Measurements from ENCODE around the gene MARCHF3.
A peak's percentile ranks its signal among the peaks of the same experiment; 100 is the strongest.
"Not testable (repeated sequence)": the region's sequence is repeated elsewhere in the genome, so short reads cannot be mapped to it uniquely, and the experiment has no call there.

The MARCHF3 gene

DNA sequence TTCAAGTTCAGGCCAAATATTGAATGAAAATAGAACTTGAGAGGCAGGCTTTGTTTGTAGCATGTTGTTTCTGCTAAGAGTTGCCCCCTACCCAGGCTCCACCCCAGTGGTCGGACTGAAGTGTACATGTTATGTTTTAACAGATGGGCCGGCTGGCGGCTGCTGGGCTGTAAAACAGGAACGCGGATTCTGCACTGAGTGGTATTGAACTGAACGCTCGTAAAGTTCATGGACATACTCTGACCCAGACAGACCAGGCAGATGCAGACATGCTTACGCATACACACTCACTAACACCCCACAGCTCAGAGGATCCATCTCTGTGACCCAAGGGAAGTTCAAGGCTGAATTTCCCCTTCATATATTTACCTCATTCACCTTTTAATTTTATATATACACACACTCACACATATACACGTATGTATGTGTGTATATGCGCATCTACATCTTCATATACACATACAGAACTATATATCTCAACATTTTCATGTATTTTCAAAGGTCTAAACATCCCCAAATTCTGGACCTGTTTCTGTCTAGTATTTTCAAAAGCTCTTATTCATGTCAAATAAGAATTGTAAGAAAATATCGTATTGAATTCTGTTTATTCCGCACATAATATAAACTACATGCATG, 1.4 kb downstream of the MARCHF3 start:
- TF ChIP-seq POLR2A (IDR thresholded peaks at IDR 0.05; ENCODE audit: extremely low read depth, insufficient read length) (no peak), MYC (IDR thresholded peaks at IDR 0.05; ENCODE audit: low read depth, low read length) (peak; percentile 44; the same call in 1 of the 2 replicates)
- TF ChIP-seq, protein P1, sequence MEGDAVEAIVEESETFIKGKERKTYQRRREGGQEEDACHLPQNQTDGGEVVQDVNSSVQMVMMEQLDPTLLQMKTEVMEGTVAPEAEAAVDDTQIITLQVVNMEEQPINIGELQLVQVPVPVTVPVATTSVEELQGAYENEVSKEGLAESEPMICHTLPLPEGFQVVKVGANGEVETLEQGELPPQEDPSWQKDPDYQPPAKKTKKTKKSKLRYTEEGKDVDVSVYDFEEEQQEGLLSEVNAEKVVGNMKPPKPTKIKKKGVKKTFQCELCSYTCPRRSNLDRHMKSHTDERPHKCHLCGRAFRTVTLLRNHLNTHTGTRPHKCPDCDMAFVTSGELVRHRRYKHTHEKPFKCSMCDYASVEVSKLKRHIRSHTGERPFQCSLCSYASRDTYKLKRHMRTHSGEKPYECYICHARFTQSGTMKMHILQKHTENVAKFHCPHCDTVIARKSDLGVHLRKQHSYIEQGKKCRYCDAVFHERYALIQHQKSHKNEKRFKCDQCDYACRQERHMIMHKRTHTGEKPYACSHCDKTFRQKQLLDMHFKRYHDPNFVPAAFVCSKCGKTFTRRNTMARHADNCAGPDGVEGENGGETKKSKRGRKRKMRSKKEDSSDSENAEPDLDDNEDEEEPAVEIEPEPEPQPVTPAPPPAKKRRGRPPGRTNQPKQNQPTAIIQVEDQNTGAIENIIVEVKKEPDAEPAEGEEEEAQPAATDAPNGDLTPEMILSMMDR (IDR thresholded peaks at IDR 0.05; ENCODE audit: low read depth, low read length) = peak; percentile 3
- TF ChIP-seq, protein P2, sequence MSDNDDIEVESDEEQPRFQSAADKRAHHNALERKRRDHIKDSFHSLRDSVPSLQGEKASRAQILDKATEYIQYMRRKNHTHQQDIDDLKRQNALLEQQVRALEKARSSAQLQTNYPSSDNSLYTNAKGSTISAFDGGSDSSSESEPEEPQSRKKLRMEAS (IDR thresholded peaks at IDR 0.05; ENCODE audit: low read depth, low read length) = 0 out of 2 replicates have a peak, but pooled peaks have one; percentile 17
- peak; percentile 84 for DNase-seq (ENCODE audit: low read depth)
- H3K4me3 ChIP-seq (ENCODE audit: low read depth, low read length) = peak overlapping the region; percentile 80

DNA sequence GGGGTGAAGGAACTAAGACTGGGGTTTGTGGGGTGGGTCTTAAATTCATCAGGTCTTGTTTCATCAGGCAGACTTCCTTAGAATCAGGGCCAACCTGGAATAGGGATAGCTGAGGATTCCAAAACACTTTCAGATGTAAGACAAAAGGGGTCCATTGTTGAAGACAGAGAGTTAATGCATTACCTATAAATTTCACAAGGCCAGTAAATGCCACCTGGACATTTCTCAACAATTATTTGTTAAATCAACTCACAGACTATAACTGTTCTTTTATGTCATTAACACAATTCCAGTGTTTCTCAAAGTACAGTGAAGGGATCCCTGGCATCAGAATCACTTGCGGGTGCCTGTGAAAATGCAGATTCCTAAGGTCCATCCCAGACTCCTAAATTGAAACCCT, 2.8 kb downstream of the MARCHF3 start:
- no peak for DNase-seq (ENCODE audit: low read depth)
- TF ChIP-seq, protein P2 (IDR thresholded peaks at IDR 0.05; ENCODE audit: low read depth, low read length) = no peak
- TF ChIP-seq MYC (IDR thresholded peaks at IDR 0.05; ENCODE audit: low read depth, low read length) = no peak
- TF ChIP-seq, protein P1 (IDR thresholded peaks at IDR 0.05; ENCODE audit: low read depth, low read length) = no peak
- no peak for TF ChIP-seq POLR2A (IDR thresholded peaks at IDR 0.05; ENCODE audit: extremely low read depth, insufficient read length)
- H3K4me3 ChIP-seq (ENCODE audit: low read depth, low read length) = no peak overlapping the region

DNA sequence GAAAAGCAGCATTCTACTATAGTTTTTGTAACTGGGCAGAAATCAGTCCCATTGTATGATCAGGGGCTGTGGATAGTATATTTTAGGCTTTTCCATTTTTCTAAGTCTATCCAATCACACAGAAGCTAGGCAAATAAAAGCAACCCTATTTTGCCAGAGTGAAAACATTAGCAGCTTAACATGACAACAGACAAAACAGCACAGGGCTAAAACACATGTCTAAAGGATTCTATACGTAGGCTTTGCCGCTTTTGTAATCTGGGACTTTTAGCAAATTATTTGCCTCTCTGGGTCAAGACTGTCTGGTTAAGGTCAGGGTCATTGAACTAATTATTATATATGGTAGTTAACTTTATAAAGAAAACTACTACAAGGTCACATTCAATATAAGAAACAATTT, 4.2 kb downstream of the MARCHF3 start:
- H3K4me3 ChIP-seq (ENCODE audit: low read depth, low read length) = no peak overlapping the region
- no peak for DNase-seq (ENCODE audit: low read depth)

DNA sequence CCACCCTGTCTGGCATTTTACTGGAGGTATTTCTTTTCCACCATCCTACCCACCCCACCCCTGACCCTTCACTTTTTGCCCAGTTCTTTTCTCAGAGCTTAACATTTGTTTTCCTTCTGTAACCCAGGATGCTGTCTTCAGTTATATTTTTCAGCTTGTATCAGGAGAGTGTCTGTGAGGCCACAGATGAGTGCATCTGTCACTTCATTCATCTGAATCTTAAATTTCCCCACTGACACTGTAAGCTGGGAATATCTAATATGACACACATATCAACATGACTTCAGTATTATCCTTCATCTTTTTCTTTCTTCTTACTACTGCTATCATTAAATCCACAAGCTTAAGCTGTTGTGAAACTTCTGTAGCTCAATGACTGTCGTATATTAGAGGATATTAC, 4.9 kb downstream of the MARCHF3 start:
- no peak overlapping the region for H3K4me3 ChIP-seq (ENCODE audit: low read depth, low read length)
- TF ChIP-seq POLR2A (IDR thresholded peaks at IDR 0.05; ENCODE audit: extremely low read depth, insufficient read length) (no peak), MYC (IDR thresholded peaks at IDR 0.05; ENCODE audit: low read depth, low read length) (no peak)
- TF ChIP-seq, protein P1 (IDR thresholded peaks at IDR 0.05; ENCODE audit: low read depth, low read length) = no peak
- TF ChIP-seq, protein P2 (IDR thresholded peaks at IDR 0.05; ENCODE audit: low read depth, low read length) = no peak
- DNase-seq (ENCODE audit: low read depth) = no peak

More for the DNA sequence above, 4.2 kb downstream of the MARCHF3 start:
- TF ChIP-seq MYC (IDR thresholded peaks at IDR 0.05; ENCODE audit: low read depth, low read length) (no peak), POLR2A (IDR thresholded peaks at IDR 0.05; ENCODE audit: extremely low read depth, insufficient read length) (no peak)
- TF ChIP-seq, protein P1 (IDR thresholded peaks at IDR 0.05; ENCODE audit: low read depth, low read length) = no peak
- TF ChIP-seq, protein P2 (IDR thresholded peaks at IDR 0.05; ENCODE audit: low read depth, low read length) = no peak

DNA sequence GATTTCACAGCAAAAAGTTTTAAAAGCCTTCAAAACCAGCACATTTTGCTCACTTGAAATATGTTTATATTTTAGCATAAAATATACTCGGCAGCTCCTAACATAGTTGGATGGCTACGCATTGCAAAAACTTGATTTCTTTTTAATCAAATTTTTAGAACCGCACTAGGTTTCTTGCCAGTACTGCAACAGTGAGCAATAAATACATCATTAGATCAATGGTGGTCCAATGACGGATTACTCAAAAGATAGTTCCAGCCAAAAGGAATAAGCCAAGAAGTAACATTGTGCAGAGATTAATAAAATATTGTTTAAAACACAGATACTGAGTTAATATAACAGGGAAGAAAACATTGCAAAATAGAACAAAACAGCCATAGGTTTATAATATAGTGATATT, 5.5 kb downstream of the MARCHF3 start:
- H3K4me3 ChIP-seq (ENCODE audit: low read depth, low read length) = no peak overlapping the region
- TF ChIP-seq, protein P2 (IDR thresholded peaks at IDR 0.05; ENCODE audit: low read depth, low read length) = no peak
- TF ChIP-seq, protein P1 (IDR thresholded peaks at IDR 0.05; ENCODE audit: low read depth, low read length) = no peak
- TF ChIP-seq MYC (IDR thresholded peaks at IDR 0.05; ENCODE audit: low read depth, low read length) (no peak), POLR2A (IDR thresholded peaks at IDR 0.05; ENCODE audit: extremely low read depth, insufficient read length) (no peak)
- no peak for DNase-seq (ENCODE audit: low read depth)

DNA sequence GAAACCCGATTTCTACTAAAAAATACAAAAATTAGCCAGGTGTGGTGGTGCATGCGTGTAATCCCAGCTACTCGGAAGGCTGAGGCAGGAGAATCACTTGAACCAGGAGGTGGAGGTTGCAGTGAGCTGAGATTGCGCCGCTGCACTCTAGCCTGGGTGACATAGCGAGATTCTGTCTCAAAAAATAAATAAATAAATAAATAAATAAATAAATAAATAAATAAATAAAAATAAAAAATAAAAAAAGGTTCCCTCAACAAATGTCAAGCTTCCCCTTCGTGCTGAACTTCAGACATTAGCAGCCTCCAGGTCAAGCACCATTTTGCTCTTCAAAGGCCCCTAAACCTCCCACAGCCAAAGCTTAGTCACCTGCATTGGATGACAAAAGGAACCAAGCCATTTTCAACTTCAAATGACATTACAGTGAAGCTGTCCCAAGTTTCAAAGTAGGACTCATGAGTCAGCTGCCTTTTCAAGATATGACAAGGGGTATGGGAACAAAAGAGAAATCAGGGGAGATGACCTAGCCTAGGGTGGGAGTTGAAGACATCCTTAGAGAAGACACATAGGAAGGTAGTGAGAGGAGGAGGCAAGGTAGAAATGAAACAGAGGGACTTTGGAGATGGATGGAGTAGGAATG, 6.7 kb downstream of the MARCHF3 start:
- H3K4me3 ChIP-seq (ENCODE audit: low read depth, low read length); DNase-seq (ENCODE audit: low read depth): not testable (repeated sequence)

All from NB4 (cell line).